ENCODE data around the gene STIMATE.

The STIMATE gene

GRCh38 chr3:52810923-52811322 lies 86.4 kb downstream of the STIMATE start:
- no peak for DNase-seq

- no peak for DNase-seq
Measured at GRCh38 chr3:52809662-52810377, 87.5 kb downstream of the STIMATE start.

GRCh38 chr3:52809149-52809548 lies 88.2 kb downstream of the STIMATE start:
- DNase-seq = no peak

GRCh38 chr3:52805270-52806039 lies 91.9 kb downstream of the STIMATE start:
- DNase-seq = no peak

- no peak for DNase-seq
Measured at GRCh38 chr3:52801839-52802238, 95.5 kb downstream of the STIMATE start.

- no peak for DNase-seq
Measured at GRCh38 chr3:52800079-52800478, 97.3 kb downstream of the STIMATE start.

GRCh38 chr3:52798978-52799476 lies 98.3 kb downstream of the STIMATE start:
- DNase-seq = no peak

GRCh38 chr3:52798376-52798977 lies 98.9 kb downstream of the STIMATE start:
- DNase-seq = no peak

- DNase-seq = no peak
Measured at GRCh38 chr3:52796411-52796810, 100.9 kb downstream of the STIMATE start.

- no peak for DNase-seq
Measured at GRCh38 chr3:52795298-52795900, 101.9 kb downstream of the STIMATE start.

- DNase-seq = no peak
Measured at GRCh38 chr3:52794612-52795099, 102.7 kb downstream of the STIMATE start, which contains the start of gene ITIH3. ITIH3 (plus strand) TSS chr3:52794796; CDS start chr3:52794804, 8 bp downstream.

- no peak for DNase-seq
Measured at GRCh38 chr3:52793702-52794611, 103.4 kb downstream of the STIMATE start.

- no peak for DNase-seq
Measured at GRCh38 chr3:52792961-52793695, 104.2 kb downstream of the STIMATE start.

GRCh38 chr3:52792413-52792812 lies 104.9 kb downstream of the STIMATE start:
- no peak for DNase-seq

- no peak for DNase-seq
Measured at GRCh38 chr3:52791928-52792327, 105.4 kb downstream of the STIMATE start.

GRCh38 chr3:52791366-52791765 lies 106.0 kb downstream of the STIMATE start:
- DNase-seq = no peak

- no peak for DNase-seq
Measured at GRCh38 chr3:52790741-52791140, 106.6 kb downstream of the STIMATE start.

GRCh38 chr3:52790337-52790736 lies 107.0 kb downstream of the STIMATE start:
- DNase-seq = no peak

- no peak for DNase-seq
Measured at GRCh38 chr3:52789746-52790040, 107.7 kb downstream of the STIMATE start.

GRCh38 chr3:52788890-52789745 lies 108.2 kb downstream of the STIMATE start:
- DNase-seq = no peak
